ENCODE measurements around the gene PRAMEF14.
"Not testable (repeated sequence)": the region's sequence is repeated elsewhere in the genome, so short reads cannot be mapped to it uniquely, and the experiment has no call there.

Gene PRAMEF14, protein sequence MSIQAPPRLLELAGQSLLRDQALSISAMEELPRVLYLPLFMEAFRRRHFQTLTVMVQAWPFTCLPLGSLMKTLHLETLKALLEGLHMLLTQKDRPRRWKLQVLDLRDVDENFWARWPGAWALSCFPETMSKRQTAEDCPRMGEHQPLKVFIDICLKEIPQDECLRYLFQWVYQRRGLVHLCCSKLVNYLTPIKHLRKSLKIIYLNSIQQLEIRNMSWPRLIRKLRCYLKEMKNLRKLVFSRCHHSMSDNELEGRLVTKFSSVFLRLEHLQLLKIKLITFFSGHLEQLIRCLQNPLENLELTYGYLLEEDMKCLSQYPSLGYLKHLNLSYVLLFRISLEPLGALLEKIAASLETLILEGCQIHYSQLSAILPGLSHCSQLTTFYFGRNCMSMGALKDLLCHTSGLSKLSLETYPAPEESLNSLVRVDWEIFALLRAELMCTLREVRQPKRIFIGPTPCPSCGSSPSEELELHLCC

DNA sequence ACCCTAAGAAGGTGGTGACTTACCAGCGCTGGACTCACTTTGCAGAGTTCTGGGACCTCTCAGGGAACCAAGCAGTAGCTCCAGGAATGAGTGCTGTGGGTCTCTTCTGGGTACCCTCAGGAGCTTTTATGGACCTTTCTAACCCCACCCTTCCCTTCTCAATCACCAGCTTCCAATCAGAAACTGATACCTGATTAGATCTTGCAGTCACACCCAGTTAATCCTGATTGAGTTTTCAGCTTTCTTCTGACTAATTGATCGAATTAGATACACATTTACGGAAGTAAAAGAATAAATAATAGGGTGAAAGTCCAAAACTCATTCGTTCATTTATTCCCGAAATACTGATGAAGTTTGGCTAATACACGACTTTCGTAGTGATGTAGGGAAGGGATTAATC is at the start of gene PRAMEF14:
PRAMEF14 (minus strand) TSS at position 101 of the 400 bp plus-strand sequence. CDS start 1,820 bp downstream, outside the sequence.
- not testable (repeated sequence) for H3K9me3 Mint-ChIP-seq; H3K27ac Mint-ChIP-seq; H3K4me3 Mint-ChIP-seq; H3K27me3 Mint-ChIP-seq (ENCODE audit: low read depth); H3K36me3 Mint-ChIP-seq (ENCODE audit: low read depth); H3K4me1 Mint-ChIP-seq

DNA sequence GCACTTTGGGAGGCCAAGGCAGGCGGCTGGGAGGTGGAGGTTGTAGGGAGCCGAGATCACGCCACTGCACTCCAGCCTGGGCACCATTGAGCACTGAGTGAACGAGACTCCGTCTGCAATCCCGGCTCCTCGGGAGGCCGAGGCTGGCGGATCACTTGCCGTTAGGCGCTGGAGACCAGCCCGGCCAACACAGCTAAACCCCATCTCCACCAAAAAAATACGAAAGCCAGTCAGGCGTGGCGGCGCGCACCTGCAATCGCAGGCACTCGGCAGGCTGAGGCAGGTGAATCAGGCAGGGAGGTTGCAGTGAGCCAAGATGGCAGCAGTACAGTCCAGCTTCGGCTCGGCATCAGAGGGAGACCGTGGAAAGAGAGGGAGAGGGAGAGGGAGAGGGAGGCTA is 48.4 kb upstream of the PRAMEF14 start:
- H3K27ac Mint-ChIP-seq; H3K4me3 Mint-ChIP-seq; H3K36me3 Mint-ChIP-seq (ENCODE audit: low read depth); H3K4me1 Mint-ChIP-seq: not testable (repeated sequence)
- Mint-ChIP-seq H3K27me3 (ENCODE audit: low read depth) (peaks cover 22% of the 10 kb centered on the region), H3K9me3 (peaks cover 21% of the 10 kb centered on the region)

DNA sequence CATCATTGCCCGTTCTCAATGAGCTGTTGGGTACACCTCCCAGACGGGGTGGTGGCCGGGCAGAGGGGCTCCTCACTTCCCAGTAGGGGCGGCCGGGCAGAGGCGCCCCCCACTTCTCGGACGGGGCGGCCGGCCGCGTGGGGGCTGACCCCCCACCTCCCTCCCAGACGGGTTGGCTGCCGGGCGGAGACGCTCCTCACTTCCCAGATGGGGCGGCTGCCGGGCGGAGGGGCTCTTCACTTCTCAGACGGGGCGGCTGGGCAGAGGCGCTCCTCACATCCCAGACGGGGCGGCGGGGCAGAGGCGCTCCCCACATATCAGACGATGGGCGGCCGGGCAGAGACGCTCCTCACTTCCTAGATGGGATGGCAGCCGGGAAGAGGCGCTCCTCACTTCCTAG is 47.8 kb upstream of the PRAMEF14 start:
- not testable (repeated sequence) for H3K27ac Mint-ChIP-seq; H3K4me1 Mint-ChIP-seq; H3K4me3 Mint-ChIP-seq; H3K36me3 Mint-ChIP-seq (ENCODE audit: low read depth)
- Mint-ChIP-seq H3K27me3 (ENCODE audit: low read depth) (peaks cover 20% of the 10 kb centered on the region), H3K9me3 (peaks cover 24% of the 10 kb centered on the region)

DNA sequence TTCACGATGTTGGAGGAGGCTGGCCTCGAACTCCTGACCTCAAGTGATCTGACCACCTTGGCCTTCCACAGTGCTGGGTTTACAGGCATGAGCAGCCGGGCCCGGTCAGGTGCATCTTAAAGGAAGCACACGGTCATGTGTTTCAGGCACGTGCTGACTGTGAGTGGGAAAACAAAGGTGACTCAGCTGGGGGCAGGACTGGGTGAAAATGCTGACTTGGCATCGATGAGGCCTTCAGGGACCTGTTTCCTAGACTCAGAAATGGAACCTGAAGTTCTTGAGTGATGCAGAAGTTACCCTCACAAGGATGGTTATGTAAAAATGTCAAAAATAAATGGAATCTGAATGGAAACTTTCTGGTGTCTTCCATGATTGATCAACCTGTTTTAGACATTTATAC is 46.1 kb upstream of the PRAMEF14 start:
- not testable (repeated sequence) for H3K4me1 Mint-ChIP-seq; H3K4me3 Mint-ChIP-seq; H3K27ac Mint-ChIP-seq; H3K36me3 Mint-ChIP-seq (ENCODE audit: low read depth)
- H3K9me3 Mint-ChIP-seq, result peaks cover 26% of the 10 kb centered on the region
- peaks cover 13% of the 10 kb centered on the region for H3K27me3 Mint-ChIP-seq (ENCODE audit: low read depth)

DNA sequence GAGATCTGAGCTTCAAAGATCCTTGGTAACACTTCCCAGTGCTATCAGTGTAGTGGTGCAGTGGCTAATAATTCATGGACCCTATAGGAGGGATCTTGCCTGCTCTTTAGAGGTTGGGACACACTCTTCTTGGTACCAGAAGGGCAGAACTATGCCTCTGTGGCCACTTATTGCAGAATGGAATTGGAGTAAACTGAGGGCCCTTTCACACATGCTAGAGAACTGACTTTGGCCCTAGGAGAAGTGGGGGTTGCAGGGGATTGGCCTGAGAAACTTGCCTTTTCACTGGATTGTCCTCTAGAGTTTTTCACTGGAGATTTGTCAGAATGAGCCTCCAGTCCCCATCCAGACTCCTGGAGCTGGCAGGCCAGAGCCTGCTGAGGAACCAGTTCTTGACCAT is 42.4 kb upstream of the PRAMEF14 start, which contains the start of gene PRAMEF17:
PRAMEF17 (plus strand) TSS at position 301 of the 400 bp plus-strand sequence; CDS start at position 327, 26 bp downstream.
- H3K4me1 Mint-ChIP-seq; H3K27ac Mint-ChIP-seq; H3K4me3 Mint-ChIP-seq; H3K36me3 Mint-ChIP-seq (ENCODE audit: low read depth): not testable (repeated sequence)
- peaks cover 25% of the 10 kb centered on the region for H3K9me3 Mint-ChIP-seq
- H3K27me3 Mint-ChIP-seq (ENCODE audit: low read depth), result peaks cover 19% of the 10 kb centered on the region

DNA sequence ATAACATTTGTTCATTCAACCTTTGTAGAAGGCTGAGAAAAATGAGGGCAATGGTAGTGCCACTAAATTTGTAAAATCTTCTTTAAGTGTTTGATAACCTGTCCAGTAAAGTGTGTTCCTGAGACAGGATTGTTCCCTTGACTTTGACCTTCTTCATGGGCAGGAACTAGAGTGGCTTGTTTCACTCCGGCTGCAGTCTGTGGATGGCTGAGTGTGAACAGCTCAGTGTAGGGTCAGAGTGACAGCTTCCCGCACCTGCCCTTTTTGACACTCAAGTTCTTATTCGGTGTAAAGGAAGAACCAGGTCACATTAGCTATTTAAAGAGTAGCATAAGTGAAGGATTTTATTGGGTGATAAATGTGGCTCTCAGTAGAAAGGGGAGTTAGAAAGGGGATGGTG is 33.4 kb upstream of the PRAMEF14 start:
- H3K4me3 Mint-ChIP-seq; H3K27ac Mint-ChIP-seq; H3K4me1 Mint-ChIP-seq; H3K36me3 Mint-ChIP-seq (ENCODE audit: low read depth): not testable (repeated sequence)
- peaks cover 15% of the 10 kb centered on the region for H3K27me3 Mint-ChIP-seq (ENCODE audit: low read depth)
- H3K9me3 Mint-ChIP-seq, result peaks cover 18% of the 10 kb centered on the region

DNA sequence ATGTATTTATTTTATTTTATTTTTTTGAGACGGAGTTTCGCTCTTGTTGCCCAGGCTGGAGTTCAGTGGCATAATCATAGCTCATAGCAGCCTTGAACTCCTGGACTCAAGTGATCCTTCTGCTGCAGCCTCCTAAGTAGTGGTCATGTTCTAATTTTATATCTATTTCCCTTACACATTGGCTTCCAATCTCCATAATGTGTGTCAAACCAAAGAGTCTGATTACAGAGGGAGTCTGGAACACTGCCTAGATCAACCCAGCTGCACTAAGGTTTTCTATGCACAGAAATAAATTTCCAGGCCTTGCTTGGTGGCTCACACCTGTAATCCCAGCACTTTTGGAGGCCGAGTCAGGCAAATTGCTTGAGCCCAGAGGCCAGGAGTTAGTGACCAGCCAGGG is 32.0 kb upstream of the PRAMEF14 start:
- not testable (repeated sequence) for H3K4me3 Mint-ChIP-seq; H3K27me3 Mint-ChIP-seq (ENCODE audit: low read depth); H3K4me1 Mint-ChIP-seq; H3K27ac Mint-ChIP-seq; H3K36me3 Mint-ChIP-seq (ENCODE audit: low read depth)
- H3K9me3 Mint-ChIP-seq, result peaks cover 19% of the 10 kb centered on the region

DNA sequence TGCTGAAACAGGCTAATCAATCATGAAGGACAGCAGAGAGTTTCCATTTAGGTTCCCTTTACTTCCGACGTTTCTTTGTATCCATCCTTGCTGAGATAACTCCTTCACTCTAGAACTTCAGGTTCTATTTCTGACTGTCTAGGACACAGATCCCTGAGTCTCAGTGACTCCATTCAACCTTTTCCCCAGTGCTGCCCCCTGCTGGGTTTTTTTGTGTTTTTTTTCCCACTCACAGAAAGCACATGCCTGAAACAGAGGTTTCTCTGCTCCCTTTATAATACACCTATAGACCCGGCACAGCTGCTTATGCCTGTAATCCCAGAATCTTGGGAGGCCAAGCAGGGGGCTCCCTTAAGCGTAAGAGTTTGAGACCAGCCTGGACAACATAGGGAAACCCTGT is 21.6 kb upstream of the PRAMEF14 start:
- H3K4me1 Mint-ChIP-seq; H3K27ac Mint-ChIP-seq; H3K4me3 Mint-ChIP-seq; H3K36me3 Mint-ChIP-seq (ENCODE audit: low read depth): not testable (repeated sequence)
- Mint-ChIP-seq H3K27me3 (ENCODE audit: low read depth) (peaks cover 14% of the 10 kb centered on the region), H3K9me3 (peaks cover 16% of the 10 kb centered on the region)

DNA sequence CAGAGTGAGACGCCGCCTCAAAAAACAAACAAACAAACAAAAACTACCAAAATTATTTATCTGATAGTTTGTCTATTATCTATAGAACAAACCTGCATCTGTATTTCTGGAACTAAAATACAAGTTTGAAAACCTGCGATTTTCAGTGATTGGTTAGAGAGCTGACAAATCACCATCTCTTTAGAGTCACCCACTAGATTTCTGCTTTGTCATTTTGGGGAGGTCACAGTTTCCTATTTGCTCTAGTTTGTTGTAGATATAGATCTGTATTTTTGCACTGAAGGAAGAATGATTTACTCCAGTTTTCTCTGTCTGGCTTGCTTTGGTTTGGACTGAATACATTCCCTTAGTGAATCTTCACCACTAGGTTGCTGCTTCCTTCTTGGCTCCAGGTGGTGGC is 19.6 kb upstream of the PRAMEF14 start:
- not testable (repeated sequence) for H3K4me1 Mint-ChIP-seq; H3K36me3 Mint-ChIP-seq (ENCODE audit: low read depth); H3K27ac Mint-ChIP-seq; H3K4me3 Mint-ChIP-seq
- H3K9me3 Mint-ChIP-seq, result peaks cover 16% of the 10 kb centered on the region
- peaks cover 14% of the 10 kb centered on the region for H3K27me3 Mint-ChIP-seq (ENCODE audit: low read depth)

DNA sequence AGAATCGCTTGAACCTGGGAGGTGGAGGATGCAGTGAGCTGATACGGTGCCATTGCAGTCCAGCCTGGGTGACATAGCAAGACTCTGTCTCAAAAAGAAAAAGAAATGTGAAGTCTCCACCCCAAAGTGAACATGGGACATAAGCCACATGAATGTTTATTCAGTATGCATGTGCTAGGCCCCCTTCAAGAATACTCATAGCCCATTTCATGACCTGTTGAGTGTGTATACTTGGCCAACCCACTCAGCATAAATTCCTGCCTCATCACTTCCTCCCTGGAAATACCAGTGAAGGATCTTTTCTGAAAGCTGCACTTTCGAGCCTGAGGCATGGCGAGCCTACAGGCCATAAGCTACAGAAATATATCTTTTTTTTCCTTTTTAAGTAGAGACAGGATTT is 18.0 kb upstream of the PRAMEF14 start:
- peaks cover 12% of the 10 kb centered on the region for H3K27me3 Mint-ChIP-seq (ENCODE audit: low read depth)
- not testable (repeated sequence) for H3K36me3 Mint-ChIP-seq (ENCODE audit: low read depth); H3K4me1 Mint-ChIP-seq; H3K4me3 Mint-ChIP-seq; H3K27ac Mint-ChIP-seq; H3K9me3 Mint-ChIP-seq

DNA sequence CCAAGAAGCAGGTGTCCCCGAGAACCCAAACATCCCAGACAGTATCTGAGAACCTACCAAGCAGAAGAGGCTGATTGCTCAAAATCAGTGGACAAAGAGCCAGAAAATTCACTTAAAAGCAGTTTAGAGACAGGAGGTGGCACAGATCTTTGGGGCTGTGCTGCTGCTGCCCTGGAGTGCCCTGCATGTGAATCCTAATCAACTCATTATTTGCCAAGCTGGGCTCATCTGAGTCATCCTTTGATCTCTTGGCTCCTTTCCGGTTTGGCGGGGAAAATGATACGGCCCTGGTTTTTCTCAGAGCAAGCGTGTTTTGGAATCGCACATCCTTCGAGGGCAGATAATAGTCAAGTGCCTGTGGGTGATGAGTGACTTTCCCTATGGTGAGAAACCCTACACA is 15.4 kb upstream of the PRAMEF14 start:
- H3K4me3 Mint-ChIP-seq; H3K4me1 Mint-ChIP-seq; H3K36me3 Mint-ChIP-seq (ENCODE audit: low read depth); H3K9me3 Mint-ChIP-seq; H3K27ac Mint-ChIP-seq: not testable (repeated sequence)
- peaks cover 12% of the 10 kb centered on the region for H3K27me3 Mint-ChIP-seq (ENCODE audit: low read depth)

DNA sequence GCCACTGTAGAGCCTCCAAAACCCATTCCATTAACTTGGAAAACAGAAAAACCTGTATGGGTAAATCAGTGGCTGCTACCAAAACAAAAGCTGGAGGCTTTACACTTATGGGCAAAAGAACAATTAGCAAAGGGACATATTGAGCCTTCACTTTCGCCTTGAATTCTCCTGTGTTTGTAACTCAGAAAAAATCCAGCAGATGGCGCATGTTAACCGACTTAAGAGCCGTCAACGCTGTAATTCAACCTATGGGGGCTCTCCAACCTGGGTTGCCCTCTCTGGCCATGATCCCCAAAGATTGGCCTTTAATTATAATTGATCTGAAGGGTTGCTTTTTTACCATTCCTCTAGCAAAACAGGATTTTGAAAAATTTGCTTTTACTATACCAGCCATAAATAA is 9.8 kb upstream of the PRAMEF14 start:
- not testable (repeated sequence) for H3K9me3 Mint-ChIP-seq; H3K36me3 Mint-ChIP-seq (ENCODE audit: low read depth); H3K27ac Mint-ChIP-seq; H3K4me1 Mint-ChIP-seq; H3K4me3 Mint-ChIP-seq; H3K27me3 Mint-ChIP-seq (ENCODE audit: low read depth)
- TF ChIP-seq, protein P1, sequence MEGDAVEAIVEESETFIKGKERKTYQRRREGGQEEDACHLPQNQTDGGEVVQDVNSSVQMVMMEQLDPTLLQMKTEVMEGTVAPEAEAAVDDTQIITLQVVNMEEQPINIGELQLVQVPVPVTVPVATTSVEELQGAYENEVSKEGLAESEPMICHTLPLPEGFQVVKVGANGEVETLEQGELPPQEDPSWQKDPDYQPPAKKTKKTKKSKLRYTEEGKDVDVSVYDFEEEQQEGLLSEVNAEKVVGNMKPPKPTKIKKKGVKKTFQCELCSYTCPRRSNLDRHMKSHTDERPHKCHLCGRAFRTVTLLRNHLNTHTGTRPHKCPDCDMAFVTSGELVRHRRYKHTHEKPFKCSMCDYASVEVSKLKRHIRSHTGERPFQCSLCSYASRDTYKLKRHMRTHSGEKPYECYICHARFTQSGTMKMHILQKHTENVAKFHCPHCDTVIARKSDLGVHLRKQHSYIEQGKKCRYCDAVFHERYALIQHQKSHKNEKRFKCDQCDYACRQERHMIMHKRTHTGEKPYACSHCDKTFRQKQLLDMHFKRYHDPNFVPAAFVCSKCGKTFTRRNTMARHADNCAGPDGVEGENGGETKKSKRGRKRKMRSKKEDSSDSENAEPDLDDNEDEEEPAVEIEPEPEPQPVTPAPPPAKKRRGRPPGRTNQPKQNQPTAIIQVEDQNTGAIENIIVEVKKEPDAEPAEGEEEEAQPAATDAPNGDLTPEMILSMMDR (IDR thresholded peaks at IDR 0.05; ENCODE audit: unreplicated experiment in 3 of 3), result peak; percentile 59 to 65 (median 64)

DNA sequence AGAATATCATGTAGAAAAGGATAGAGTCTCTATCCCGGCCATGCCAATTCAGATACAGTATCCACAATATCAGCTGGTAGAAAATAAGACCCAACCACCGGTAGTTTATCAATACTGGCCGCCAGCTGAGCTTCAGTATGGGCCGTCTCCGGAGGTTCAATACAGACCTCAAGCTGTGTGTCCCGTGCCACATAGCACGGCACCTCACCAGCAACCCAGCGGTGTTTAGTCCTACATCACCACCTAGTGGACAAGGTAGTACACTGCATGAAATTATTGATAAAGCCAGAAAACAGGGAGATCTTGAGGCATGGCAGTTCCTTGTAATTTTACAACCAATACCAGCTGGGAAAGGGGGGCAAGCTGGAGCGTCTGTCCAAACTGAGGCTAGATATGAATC is 7.5 kb upstream of the PRAMEF14 start:
- H3K27me3 Mint-ChIP-seq (ENCODE audit: low read depth); H3K9me3 Mint-ChIP-seq; H3K4me3 Mint-ChIP-seq; H3K36me3 Mint-ChIP-seq (ENCODE audit: low read depth); H3K27ac Mint-ChIP-seq; H3K4me1 Mint-ChIP-seq: not testable (repeated sequence)

DNA sequence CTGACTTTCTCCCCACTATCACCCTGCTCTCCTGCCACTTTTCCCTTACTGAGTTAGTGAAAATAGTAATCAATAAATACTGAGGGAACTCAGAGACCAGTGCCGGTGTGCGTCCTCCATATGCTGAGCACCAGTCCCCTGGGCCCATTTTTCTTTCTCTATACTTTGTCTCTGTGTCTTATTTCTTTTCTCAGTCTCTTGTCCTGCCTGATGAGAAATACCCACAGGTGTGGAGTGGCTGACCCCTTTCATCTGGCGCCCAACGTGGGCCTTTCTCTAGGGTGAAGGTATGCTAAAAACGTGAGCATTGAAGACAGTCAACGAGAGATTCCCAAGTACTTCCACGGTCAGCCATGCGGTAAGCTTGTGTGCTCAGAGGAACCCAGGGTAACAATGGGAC is 6.5 kb upstream of the PRAMEF14 start:
- not testable (repeated sequence) for H3K4me1 Mint-ChIP-seq; H3K9me3 Mint-ChIP-seq; H3K27ac Mint-ChIP-seq; H3K4me3 Mint-ChIP-seq; H3K27me3 Mint-ChIP-seq (ENCODE audit: low read depth); H3K36me3 Mint-ChIP-seq (ENCODE audit: low read depth)

DNA sequence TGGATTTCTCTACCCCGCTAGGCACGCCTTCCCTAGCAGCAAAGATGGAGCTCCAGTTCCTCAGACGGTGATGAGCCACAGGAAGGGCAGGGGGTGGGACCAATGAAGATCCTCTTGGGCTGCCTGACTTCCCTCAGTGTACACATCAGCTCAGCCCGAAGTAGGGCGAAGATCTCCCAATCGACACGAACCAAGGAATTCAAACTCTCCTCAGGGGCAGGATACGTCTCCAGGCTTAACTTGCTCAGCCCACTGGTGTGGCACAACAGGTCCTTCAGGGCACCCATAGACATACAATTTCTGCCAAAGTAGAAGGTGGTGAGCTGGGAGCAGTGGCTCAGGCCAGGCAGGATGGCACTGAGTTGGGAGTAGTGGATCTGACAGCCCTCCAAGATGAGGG is 4.4 kb downstream of the PRAMEF14 start:
- not testable (repeated sequence) for H3K36me3 Mint-ChIP-seq (ENCODE audit: low read depth); H3K27me3 Mint-ChIP-seq (ENCODE audit: low read depth); H3K27ac Mint-ChIP-seq; H3K4me3 Mint-ChIP-seq; H3K4me1 Mint-ChIP-seq; H3K9me3 Mint-ChIP-seq

All from nephron (organoid).